Measurements from ENCODE around the gene TMEM238L.

GRCh38 chr17:10787306-10788045, 16.4 kb downstream of the TMEM238L start:
- no peak for TF ChIP-seq CTCF (IDR thresholded peaks at IDR 0.05)
- no peak for TF ChIP-seq EZH2 (IDR thresholded peaks at IDR 0.05)
- TF ChIP-seq EZH2phosphoT487 (IDR thresholded peaks at IDR 0.05): no peak

Measured in neural progenitor cell (in vitro differentiated cells).